Measurements from ENCODE around the gene SH2D7. TPM values are rescaled to one million over a fixed set of nuclear protein-coding genes. Genes with fewer than 3 reads are reported as not detected.

SH2D7 gene
- total RNA-seq, 1 donor from 2014 or later: not detected

GRCh38 chr15:78067328-78068228 is 24.8 kb upstream of the SH2D7 start:
- DNase-seq (ENCODE audit: low read depth) (no peak), FAIRE-seq (no peak)
- no peaks in the 10 kb centered on the region for H3K36me3 ChIP-seq (ENCODE audit: control insufficient read depth, insufficient read depth, low read length)
- TF ChIP-seq, protein P1, sequence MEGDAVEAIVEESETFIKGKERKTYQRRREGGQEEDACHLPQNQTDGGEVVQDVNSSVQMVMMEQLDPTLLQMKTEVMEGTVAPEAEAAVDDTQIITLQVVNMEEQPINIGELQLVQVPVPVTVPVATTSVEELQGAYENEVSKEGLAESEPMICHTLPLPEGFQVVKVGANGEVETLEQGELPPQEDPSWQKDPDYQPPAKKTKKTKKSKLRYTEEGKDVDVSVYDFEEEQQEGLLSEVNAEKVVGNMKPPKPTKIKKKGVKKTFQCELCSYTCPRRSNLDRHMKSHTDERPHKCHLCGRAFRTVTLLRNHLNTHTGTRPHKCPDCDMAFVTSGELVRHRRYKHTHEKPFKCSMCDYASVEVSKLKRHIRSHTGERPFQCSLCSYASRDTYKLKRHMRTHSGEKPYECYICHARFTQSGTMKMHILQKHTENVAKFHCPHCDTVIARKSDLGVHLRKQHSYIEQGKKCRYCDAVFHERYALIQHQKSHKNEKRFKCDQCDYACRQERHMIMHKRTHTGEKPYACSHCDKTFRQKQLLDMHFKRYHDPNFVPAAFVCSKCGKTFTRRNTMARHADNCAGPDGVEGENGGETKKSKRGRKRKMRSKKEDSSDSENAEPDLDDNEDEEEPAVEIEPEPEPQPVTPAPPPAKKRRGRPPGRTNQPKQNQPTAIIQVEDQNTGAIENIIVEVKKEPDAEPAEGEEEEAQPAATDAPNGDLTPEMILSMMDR (IDR thresholded peaks at IDR 0.05; ENCODE audit: insufficient read depth, low read length, severe bottlenecking): no peak
- H3K27me3 ChIP-seq (ENCODE audit: control insufficient read depth, insufficient read depth, low read length): no peaks in the 10 kb centered on the region
- H3K4me3 ChIP-seq (ENCODE audit: low read depth, low read length): no peak overlapping the region

GRCh38 chr15:78069052-78069414 is 23.3 kb upstream of the SH2D7 start:
- no peak for DNase-seq (ENCODE audit: low read depth)
- FAIRE-seq: no peak
- no peaks in the 10 kb centered on the region for H3K27me3 ChIP-seq (ENCODE audit: control insufficient read depth, insufficient read depth, low read length)
- H3K36me3 ChIP-seq (ENCODE audit: control insufficient read depth, insufficient read depth, low read length): no peaks in the 10 kb centered on the region
- TF ChIP-seq, protein P1 (IDR thresholded peaks at IDR 0.05; ENCODE audit: insufficient read depth, low read length, severe bottlenecking): no peak
- no peak overlapping the region for H3K4me3 ChIP-seq (ENCODE audit: low read depth, low read length)

GRCh38 chr15:78069462-78070029 is 22.8 kb upstream of the SH2D7 start:
- H3K36me3 ChIP-seq (ENCODE audit: control insufficient read depth, insufficient read depth, low read length): no peaks in the 10 kb centered on the region
- DNase-seq (ENCODE audit: low read depth): no peak
- no peak for FAIRE-seq
- TF ChIP-seq, protein P1 (IDR thresholded peaks at IDR 0.05; ENCODE audit: insufficient read depth, low read length, severe bottlenecking): no peak
- no peak overlapping the region for H3K4me3 ChIP-seq (ENCODE audit: low read depth, low read length)
- H3K27me3 ChIP-seq (ENCODE audit: control insufficient read depth, insufficient read depth, low read length): no peaks in the 10 kb centered on the region

- TF ChIP-seq, protein P1 (IDR thresholded peaks at IDR 0.05; ENCODE audit: insufficient read depth, low read length, severe bottlenecking): no peak
- no peak overlapping the region for H3K4me3 ChIP-seq (ENCODE audit: low read depth, low read length)
- no peak for FAIRE-seq
- no peaks in the 10 kb centered on the region for H3K27me3 ChIP-seq (ENCODE audit: control insufficient read depth, insufficient read depth, low read length)
- no peaks in the 10 kb centered on the region for H3K36me3 ChIP-seq (ENCODE audit: control insufficient read depth, insufficient read depth, low read length)
- DNase-seq (ENCODE audit: low read depth): no peak
Observed at GRCh38 chr15:78070049-78070700, 22.2 kb upstream of the SH2D7 start.

DNA sequence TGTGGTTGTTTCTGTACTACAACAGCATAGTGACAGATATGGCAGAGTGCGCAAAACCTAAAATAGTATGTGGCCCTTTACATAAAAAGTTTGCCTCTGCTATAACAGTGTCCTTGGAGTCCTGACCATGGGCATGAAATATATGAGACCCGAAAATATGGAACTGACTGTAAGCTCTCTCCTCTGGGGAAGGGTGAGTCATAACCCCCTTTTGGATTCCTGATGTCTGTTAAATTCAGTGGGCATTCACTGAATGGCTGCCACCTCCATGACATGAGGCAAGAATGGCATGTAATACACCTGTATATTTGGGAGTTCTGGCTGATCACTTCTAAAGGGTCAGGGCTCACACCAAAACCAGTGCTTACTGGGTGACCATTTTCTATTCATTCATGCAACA is 21.0 kb upstream of the SH2D7 start:
- TF ChIP-seq, protein P1 (IDR thresholded peaks at IDR 0.05; ENCODE audit: insufficient read depth, low read length, severe bottlenecking): no peak
- Histone ChIP-seq H3K27me3 (ENCODE audit: control insufficient read depth, insufficient read depth, low read length) (no peaks in the 10 kb centered on the region), H3K36me3 (ENCODE audit: control insufficient read depth, insufficient read depth, low read length) (no peaks in the 10 kb centered on the region), H3K4me3 (ENCODE audit: low read depth, low read length) (no peak overlapping the region)
- no peak for DNase-seq (ENCODE audit: low read depth)
- no peak for FAIRE-seq
